SK-N-SH (cell line): ENCODE measurements around the gene MAP4K4. TPM values are rescaled to one million over a fixed set of nuclear protein-coding genes. Genes with fewer than 3 reads are reported as not detected.

Source experiments
- CTCF ChIA-PET: fragments of 300-600, 350-600 bp; formaldehyde crosslinking; extraction: SDS; loops from one replicate; lab custom pipeline; 2021; lab: Yijun Ruan, JAX
- POLR2A ChIA-PET: fragments of 350-600 bp; sonication (Branson Sonifier 250); formaldehyde crosslinking; extraction: SDS; loops from one replicate; lab custom pipeline; 2020; ENCODE audit warnings: antibody characterized with exemption, inconsistent platforms; lab: Yijun Ruan, JAX
- DNase-seq: peaks from one replicate; pipeline ENCODE4 v3.0.0; 2012
- H2AFZ ChIP-seq: fragments of 200-600 bp; sonication (generic); 2 replicates; pipeline ENCODE4 v1.8.1; 2016; ENCODE audit warnings: antibody characterized with exemption, mild to moderate bottlenecking, low read depth
- H3F3A ChIP-seq: fragments of 200-600 bp; sonication (generic); replicated peaks from 2 replicates; pipeline ENCODE3; 2016; ENCODE audit warnings: antibody characterized with exemption, mild to moderate bottlenecking; ENCODE audit not compliant: insufficient read depth
- H3K27ac ChIP-seq, 2 experiments: fragments of 200-500 bp in 1 of 2; fragments of 200-600 bp in 1 of 2; sonication (Bioruptor generic) in 1 of 2; sonication (generic), shearing (Covaris generic) in 1 of 2; 2 replicates each; pipeline versions ENCODE4 v1.5.1 to v1.6.1; 2014 to 2016; ENCODE audit warnings: low read depth in 2 of 2, inconsistent platforms in 1 of 2, low read length in 1 of 2, mild to moderate bottlenecking in 1 of 2, mixed read lengths in 1 of 2
- H3K27me3 ChIP-seq: fragments of 200-600 bp; sonication (generic), shearing (Covaris generic); 2 replicates; pipeline ENCODE4 v1.6.1; 2016; ENCODE audit warnings: mixed run types; ENCODE audit not compliant: insufficient read depth
- H3K36me3 ChIP-seq, 2 experiments: fragments of 200-500 bp in 1 of 2; fragments of 200-600 bp in 1 of 2; sonication (Bioruptor generic) in 1 of 2; sonication (generic) in 1 of 2; replicated peaks in 1 of 2; 2 replicates each; pipeline versions ENCODE3 to v1.5.1; 2014 to 2016; ENCODE audit warnings: low read length in 1 of 2, mild to moderate bottlenecking in 1 of 2; ENCODE audit not compliant: insufficient read depth in 2 of 2, control insufficient read depth in 1 of 2
- H3K4me1 ChIP-seq, 2 experiments: fragments of 200-500 bp in 1 of 2; fragments of 200-600 bp in 1 of 2; sonication (Bioruptor generic) in 1 of 2; sonication (generic), shearing (Covaris generic) in 1 of 2; 2 replicates each; pipeline versions ENCODE4 v1.5.1 to v1.6.1; 2014 to 2016; ENCODE audit warnings: low read depth in 1 of 2, low read length in 1 of 2, mixed run types in 1 of 2; ENCODE audit not compliant: insufficient read depth in 2 of 2, control insufficient read depth in 1 of 2
- H3K4me2 ChIP-seq: fragments of 200-600 bp; sonication (generic), shearing (Covaris generic); 2 replicates; pipeline ENCODE4 v1.6.1; 2017; ENCODE audit warnings: mixed run types
- H3K4me3 ChIP-seq, 2 experiments: fragments of 200-500 bp in 1 of 2; fragments of 200-600 bp in 1 of 2; sonication (Bioruptor generic) in 1 of 2; sonication (generic), shearing (Covaris generic) in 1 of 2; 2 replicates each; pipeline versions ENCODE4 v1.5.1 to v1.8.1; 2014 to 2016; ENCODE audit warnings: low read depth in 2 of 2, inconsistent platforms in 1 of 2, low read length in 1 of 2, mild to moderate bottlenecking in 1 of 2, mixed read lengths in 1 of 2, moderate library complexity in 1 of 2
- H3K79me2 ChIP-seq: fragments of 200-600 bp; sonication (generic); 2 replicates; pipeline ENCODE4 v1.8.1; 2017; ENCODE audit warnings: mild to moderate bottlenecking; ENCODE audit not compliant: insufficient read depth
- H3K9ac ChIP-seq: fragments of 200-600 bp; sonication (generic); 2 replicates; pipeline ENCODE4 v1.6.1; 2017; ENCODE audit warnings: mixed run types
- H3K9me2 ChIP-seq: fragments of 200-600 bp; sonication (generic); 2 replicates; pipeline ENCODE4 v1.6.1; 2017; ENCODE audit warnings: mixed run types
- H3K9me3 ChIP-seq: fragments of 200-600 bp; sonication (generic); 2 replicates; pipeline ENCODE4 v1.6.1; 2017; ENCODE audit warnings: mixed run types, mild to moderate bottlenecking, moderate library complexity
- H4K20me1 ChIP-seq: fragments of 200-600 bp; sonication (generic); 2 replicates; pipeline ENCODE4 v1.6.1; 2017; ENCODE audit warnings: mild to moderate bottlenecking, mixed run types; ENCODE audit not compliant: insufficient read depth
- EP300 ChIP-seq, 2 experiments: IDR thresholded peaks; 2 replicates each; pipeline versions ENCODE4 v1.4.0 to v1.6.1; 2012; ENCODE audit warnings: borderline replicate concordance in 1 of 2, low read depth in 1 of 2, low read length in 1 of 2
- FOSL2 ChIP-seq: IDR thresholded peaks from 2 replicates; pipeline ENCODE4 v1.4.0; 2012; ENCODE audit warnings: low read depth, mild to moderate bottlenecking, moderate library complexity, borderline replicate concordance
- FOXJ3 ChIP-seq: sonication (generic); formaldehyde crosslinking; IDR thresholded peaks from 2 replicates; pipeline ENCODE4 v1.5.1; 2020; ENCODE audit warnings: mild to moderate bottlenecking, missing genetic modification reagents
- FOXM1 ChIP-seq: IDR thresholded peaks from 2 replicates; pipeline ENCODE4 v1.4.0; 2012; ENCODE audit warnings: low read depth, mild to moderate bottlenecking
- GATA2 ChIP-seq: sonication (generic); formaldehyde crosslinking; IDR thresholded peaks from 2 replicates; pipeline ENCODE4 v1.5.0; 2020; ENCODE audit warnings: mild to moderate bottlenecking, missing genetic modification reagents
- RAD21 ChIP-seq: IDR thresholded peaks from 2 replicates; pipeline ENCODE4 v1.6.1; 2012; ENCODE audit warnings: mild to moderate bottlenecking, low read length
- WGBS: methylation state at CpG from one replicate; pipeline ENCODE4 v1.1.6; 2017; ENCODE audit warnings: low lambda C conversion rate; 5-methylcytosine and 5-hydroxymethylcytosine counted together
- polyA plus RNA-seq, 3 experiments: library from polyadenylated mRNA; depleted of rRNA; stranded (reverse); fragments of >200 nt; gene quantifications; 2 replicates each; pipeline ENCODE4 v1.2.3, GENCODE V29; 2012
- TF ChIP-seq, protein P1 (sequence below): IDR thresholded peaks from 2 replicates; pipeline ENCODE4; 2012

Gene MAP4K4
- polyA plus RNA-seq, 1 of the 3 experiments (the other 2 are of a cell fraction): 72.9 TPM

- Histone ChIP-seq H3K27ac (peak overlapping the region; percentile 22 to 79; a peak in 3 of 4 replicates), H3K9me3 (no peaks in the 10 kb centered on the region), H3K36me3 (peaks cover 5 to 14% of the 10 kb centered on the region in 2 experiments), H2AFZ (no peak overlapping the region), H3K4me1 (peaks cover 32 to 39% of the 10 kb centered on the region in 2 experiments), H3K27me3 (no peaks in the 10 kb centered on the region), H3K79me2 (peaks cover 100% of the 10 kb centered on the region), H4K20me1 (peaks cover 86% of the 10 kb centered on the region), H3K9ac (no peak overlapping the region), H3K4me2 (0 out of 2 replicates have a peak overlapping the region, but pooled peaks have one; percentile 14), H3F3A (peaks cover 3% of the 10 kb centered on the region), H3K9me2 (no peaks in the 10 kb centered on the region), H3K4me3 (no peak overlapping the region)
- TF ChIP-seq FOSL2 (no peak), FOXM1 (no peak), FOXJ3 (no peak), GATA2 (no peak), RAD21 (no peak)
- TF ChIP-seq, protein P1, sequence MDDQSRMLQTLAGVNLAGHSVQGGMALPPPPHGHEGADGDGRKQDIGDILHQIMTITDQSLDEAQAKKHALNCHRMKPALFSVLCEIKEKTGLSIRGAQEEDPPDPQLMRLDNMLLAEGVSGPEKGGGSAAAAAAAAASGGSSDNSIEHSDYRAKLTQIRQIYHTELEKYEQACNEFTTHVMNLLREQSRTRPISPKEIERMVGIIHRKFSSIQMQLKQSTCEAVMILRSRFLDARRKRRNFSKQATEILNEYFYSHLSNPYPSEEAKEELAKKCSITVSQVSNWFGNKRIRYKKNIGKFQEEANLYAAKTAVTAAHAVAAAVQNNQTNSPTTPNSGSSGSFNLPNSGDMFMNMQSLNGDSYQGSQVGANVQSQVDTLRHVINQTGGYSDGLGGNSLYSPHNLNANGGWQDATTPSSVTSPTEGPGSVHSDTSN: no peak
- WGBS: 82% methylated on average over 4 of the region's 4 CpGs
- ChIA-PET CTCF (no interaction called here), POLR2A (no interaction called here)
- DNase-seq: no peak
These were observed 91.8 kb downstream of the MAP4K4 start for GRCh38 chr2:101788995-101789970.

GRCh38 chr2:101790416-101790815, 92.9 kb downstream of the MAP4K4 start:
- Histone ChIP-seq H3K9me2 (no peaks in the 10 kb centered on the region), H3K27ac (peak overlapping the region; percentile 58 to 79), H2AFZ (no peak overlapping the region), H3K4me1 (peaks cover 32 to 42% of the 10 kb centered on the region in 2 experiments), H3F3A (peaks cover 3% of the 10 kb centered on the region), H3K79me2 (peaks cover 100% of the 10 kb centered on the region), H3K36me3 (peaks cover 5 to 16% of the 10 kb centered on the region in 2 experiments), H3K27me3 (no peaks in the 10 kb centered on the region), H3K4me3 (no peak overlapping the region), H3K9ac (no peak overlapping the region), H3K4me2 (no peak overlapping the region), H4K20me1 (peaks cover 86% of the 10 kb centered on the region), H3K9me3 (no peaks in the 10 kb centered on the region)
- TF ChIP-seq, protein P1: peak; percentile 6; the same call in 1 of the 2 replicates
- no peak for TF ChIP-seq EP300 (IDR thresholded peaks at IDR 0.05; ENCODE audit: borderline replicate concordance in 1 of 2, low read depth in 1 of 2, low read length in 1 of 2)
- 47% methylated on average over 5 of the region's 5 CpGs for WGBS
- ChIA-PET POLR2A (no interaction called here), CTCF (no interaction called here)
- DNase-seq: no peak
